IPS-18c (cell line): ENCODE data around the gene N4BP3.
"Not testable (repeated sequence)": the region's sequence is repeated elsewhere in the genome, so short reads cannot be mapped to it uniquely, and the experiment has no call there.

ENCODE experiments used
- H3K4me3 ChIP-seq: 2 replicates; pipeline ENCODE4 v1.7.0; 2013; ENCODE audit warnings: low read depth, mild to moderate bottlenecking, low read length, moderate library complexity; ENCODE audit not compliant: insufficient read depth
- H3K9me3 ChIP-seq: one replicate; pipeline ENCODE4 v1.6.1; 2013; ENCODE audit warnings: mild to moderate bottlenecking, low read length, moderate library complexity; ENCODE audit not compliant: control insufficient read depth, insufficient read depth

The N4BP3 gene

DNA sequence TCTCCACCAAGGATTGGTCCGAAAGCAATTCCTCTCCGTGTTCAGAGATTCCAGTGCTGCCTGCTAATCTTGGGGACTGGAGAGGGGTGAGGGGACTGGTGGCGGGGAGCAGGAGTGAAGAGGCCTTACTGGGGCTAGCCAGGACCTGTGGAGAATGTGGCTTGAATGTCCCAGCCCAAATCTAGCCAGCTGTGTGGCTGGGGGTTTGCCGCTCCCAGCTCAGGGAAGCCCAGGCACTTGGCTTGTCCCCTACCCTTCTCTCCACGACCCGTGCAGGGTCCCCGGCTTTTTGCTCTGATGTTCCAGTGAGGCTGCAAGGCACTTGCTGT lies 2.4 kb downstream of the N4BP3 start:
- H3K4me3 ChIP-seq = peak overlapping the region; percentile 78
- H3K9me3 ChIP-seq = no peaks in the 10 kb centered on the region

DNA sequence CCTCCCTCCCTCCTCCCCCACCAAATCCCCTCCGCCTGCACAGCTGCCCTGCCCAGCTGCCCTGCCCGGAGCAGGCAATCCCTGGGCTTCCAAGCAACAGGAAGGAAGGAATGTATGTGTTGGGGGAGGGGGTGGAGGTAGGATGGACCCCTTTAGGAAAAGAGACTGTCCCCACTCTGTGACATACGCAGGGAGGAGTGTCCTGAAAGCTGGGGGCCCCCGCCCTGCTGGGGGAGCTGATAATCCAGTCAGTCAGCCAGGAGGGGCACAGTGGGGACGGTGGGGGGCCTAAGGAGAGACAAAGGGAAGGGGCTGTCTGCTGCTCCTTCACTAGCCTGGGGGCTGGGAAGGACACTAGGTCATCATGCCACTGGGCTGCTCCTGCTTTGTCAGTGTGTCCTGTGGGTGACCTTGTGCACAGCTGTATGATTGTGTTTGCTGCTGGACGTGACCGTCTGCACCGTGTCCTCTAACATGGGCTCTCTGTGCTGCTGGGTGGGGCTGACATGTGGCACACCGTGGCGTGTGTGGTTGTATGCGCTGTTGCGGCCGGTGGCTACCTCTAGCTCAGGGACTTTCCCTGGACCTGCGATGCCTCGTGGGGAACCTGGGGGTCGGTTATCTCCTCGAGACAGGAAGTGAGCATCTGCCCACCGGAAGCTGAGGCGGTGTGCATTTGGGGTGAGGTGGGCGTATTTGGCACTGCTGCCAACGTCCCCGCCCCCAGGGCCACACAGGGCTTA lies 3.0 kb downstream of the N4BP3 start:
- Histone ChIP-seq H3K9me3 (no peaks in the 10 kb centered on the region), H3K4me3 (peak overlapping the region; percentile 78)

DNA sequence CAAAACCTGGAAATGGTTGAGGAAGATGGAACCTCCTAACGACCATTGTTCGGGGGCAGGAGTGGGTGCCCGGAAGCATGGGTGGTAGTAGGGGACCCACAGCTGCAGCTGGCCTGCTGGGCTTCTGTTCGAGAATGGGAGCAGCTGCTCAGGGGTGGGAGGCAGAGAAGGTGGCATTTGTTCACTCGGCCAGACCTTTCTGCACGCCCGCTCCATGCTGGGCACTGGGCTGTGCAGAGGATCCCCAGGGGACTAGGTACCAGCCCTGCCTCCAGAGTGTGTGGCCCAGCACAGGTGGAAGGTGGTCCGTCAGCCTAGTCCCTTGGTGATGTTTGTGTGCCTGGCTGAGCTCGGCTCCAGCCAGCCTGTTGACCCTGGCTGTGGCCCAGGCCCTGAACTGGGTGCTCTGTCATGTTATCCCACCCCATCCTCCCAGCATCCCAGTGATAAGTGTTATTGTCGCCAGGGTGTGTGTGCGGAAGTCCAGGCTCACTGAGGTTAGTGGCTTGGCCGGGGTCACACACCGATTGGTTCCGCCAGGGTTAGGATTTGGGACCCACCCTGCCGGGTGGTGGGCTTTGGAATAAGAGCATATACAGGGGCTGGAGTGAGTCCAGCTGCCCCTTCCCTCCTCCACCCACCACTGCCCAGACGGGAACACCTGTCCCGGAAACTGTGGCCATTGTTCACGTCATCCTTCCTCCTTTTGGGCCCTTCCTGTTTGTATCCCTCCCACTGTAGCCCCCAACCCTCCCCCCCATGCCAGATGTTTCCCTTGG lies 4.8 kb downstream of the N4BP3 start:
- Histone ChIP-seq H3K9me3 (no peaks in the 10 kb centered on the region), H3K4me3 (no peak overlapping the region)

DNA sequence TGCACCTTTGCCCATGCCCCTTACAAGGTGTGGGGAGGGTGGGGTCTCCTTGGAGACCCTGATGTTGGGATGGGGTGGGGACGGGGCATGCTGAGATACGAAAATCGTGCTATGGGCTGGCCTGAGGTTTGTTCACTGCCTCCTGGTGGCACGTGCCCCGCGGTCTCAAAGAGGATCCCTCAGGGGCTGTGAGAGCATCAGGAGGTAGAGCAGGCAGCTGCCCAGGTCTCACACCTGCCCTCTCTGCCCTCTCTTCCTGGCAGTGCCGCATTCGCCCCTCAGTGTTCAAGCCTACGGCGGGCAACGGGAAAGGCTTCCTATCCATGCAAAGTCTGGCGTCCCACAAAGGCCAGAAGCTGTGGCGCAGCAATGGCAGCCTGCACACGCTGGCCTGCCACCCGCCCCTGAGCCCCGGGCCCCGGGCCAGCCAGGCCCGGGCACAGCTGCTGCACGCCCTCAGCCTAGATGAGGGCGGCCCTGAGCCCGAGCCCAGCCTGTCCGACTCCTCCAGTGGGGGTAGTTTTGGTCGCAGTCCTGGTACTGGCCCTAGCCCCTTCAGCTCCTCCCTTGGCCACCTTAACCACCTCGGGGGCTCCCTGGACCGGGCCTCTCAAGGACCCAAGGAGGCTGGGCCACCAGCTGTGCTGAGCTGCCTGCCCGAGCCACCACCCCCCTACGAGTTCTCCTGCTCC lies 6.7 kb downstream of the N4BP3 start:
- Histone ChIP-seq H3K9me3 (no peaks in the 10 kb centered on the region), H3K4me3 (no peak overlapping the region)

DNA sequence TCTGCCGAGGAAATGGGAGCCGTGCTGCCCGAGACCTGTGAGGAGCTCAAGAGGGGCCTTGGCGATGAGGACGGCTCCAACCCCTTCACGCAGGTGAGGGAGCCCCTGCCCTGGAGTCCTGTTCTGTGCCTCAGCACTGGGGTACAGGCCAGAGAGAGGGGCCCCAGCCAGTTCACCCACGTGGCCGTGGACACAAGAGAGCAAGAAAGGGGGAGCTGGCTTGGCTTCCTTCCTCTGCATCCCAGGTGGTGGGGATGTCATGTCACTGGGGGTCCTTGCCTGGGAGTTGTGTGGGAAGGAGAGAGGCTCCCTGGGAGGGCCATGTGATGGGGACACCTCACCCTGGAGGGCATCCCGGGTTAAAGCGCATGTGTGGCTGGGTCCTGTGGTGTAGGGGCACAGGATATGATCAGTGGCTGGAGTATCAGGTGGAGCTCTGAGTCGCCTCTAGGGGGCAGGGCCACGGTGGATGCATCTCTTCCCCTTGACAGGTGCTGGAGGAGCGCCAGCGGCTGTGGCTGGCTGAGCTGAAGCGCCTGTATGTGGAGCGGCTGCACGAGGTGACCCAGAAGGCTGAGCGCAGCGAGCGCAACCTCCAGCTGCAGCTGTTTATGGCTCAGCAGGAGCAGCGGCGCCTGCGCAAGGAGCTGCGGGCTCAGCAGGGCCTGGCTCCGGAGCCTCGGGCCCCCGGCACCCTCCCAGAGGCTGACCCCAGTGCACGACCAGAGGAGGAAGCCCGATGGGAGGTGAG lies 7.5 kb downstream of the N4BP3 start:
- no peak overlapping the region for H3K4me3 ChIP-seq
- H3K9me3 ChIP-seq = no peaks in the 10 kb centered on the region

DNA sequence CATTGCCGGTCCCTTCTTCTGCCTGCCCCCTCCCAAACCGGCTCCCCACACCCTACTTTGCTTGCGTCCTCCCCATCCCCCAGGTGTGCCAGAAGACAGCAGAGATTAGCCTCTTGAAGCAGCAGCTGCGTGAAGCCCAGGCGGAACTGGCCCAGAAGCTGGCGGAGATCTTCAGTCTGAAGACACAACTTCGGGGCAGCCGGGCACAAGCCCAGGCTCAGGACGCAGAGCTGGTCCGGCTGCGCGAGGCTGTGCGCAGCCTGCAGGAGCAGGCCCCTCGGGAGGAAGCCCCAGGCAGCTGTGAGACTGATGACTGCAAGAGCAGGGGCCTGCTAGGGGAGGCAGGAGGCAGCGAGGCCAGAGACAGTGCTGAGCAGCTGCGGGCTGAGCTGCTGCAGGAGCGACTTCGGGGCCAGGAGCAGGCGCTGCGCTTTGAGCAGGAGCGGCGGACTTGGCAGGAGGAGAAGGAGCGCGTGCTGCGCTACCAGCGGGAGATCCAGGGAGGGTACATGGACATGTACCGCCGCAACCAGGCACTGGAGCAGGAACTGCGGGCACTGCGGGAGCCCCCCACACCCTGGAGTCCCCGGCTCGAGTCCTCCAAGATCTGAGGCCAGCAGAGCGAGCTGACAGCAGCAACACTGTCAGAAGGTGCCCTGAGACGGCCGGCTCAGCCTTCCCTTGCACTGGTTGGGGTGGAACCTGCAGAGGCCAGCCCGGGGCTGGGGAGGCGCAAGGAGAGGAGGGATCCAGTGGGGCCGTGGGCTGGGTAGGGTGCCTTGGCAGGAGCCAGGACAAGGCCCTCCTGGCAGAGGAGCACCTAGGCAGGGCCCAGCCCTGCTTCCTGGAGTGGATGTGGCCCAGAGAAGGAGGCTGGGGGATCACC lies 8.3 kb downstream of the N4BP3 start:
- H3K9me3 ChIP-seq = no peaks in the 10 kb centered on the region
- no peak overlapping the region for H3K4me3 ChIP-seq

DNA sequence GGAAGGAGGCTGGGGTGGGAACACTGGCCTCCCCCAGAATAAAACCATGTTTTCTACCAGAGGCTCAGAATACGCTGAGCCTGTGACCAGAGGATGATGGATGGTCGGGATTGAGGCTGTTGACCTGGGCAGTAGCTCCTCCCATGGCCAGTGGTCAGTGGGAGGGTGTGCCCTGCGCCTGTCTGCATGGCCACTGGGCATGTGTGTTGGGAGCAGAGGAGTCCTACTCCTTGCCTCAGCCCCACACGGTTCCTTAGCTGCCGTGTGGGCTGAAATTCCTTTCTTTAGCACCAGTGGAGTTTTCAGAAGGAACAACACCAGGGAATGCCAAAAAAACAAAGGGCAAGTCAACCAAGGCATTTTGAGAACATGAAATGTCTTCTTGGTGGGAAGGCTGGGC lies 9.0 kb downstream of the N4BP3 start:
- no peaks in the 10 kb centered on the region for H3K9me3 ChIP-seq
- no peak overlapping the region for H3K4me3 ChIP-seq

DNA sequence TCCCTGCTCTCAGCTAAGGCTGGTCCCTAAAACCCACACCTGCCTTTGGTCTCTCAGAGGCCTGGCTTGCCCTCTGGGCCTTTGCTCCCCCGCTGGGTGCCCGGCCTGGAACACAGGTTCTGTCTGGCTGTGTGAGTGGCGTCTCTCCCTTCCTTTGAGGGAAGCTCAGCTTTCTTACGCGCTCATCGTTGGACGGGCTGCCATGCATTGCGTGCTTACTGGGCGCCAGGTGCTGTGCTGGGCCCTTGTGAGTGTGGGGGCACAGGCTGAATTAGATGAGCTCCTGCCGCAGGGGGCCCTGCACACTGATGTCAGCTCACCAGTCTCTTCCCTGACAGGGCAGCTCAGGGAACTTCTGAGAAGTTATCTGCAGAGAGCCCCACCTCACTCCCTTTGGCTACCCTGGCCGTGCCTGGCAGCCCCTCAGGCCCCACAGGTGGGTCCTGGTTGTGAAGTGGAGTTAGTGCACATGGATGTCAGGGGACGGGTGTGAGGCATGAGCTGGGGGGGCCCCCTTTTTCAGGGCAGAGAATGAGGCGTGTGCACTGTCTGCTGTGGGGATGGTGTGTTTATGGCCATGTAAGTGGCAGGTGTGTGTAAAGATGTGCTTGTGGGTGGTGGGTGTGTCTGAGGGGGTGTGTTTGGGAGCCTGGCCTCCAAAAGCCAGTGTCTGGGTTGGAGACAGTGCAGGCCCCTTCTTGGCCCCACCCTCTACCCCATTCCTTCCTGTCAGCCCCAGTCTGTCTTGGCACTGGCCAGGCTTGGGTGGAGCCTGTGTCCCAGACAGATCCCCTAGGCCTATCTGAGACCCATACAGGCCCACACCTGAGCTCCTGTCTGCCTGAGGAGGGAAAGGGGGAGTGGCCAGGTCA lies 10.0 kb downstream of the N4BP3 start:
- no peak overlapping the region for H3K4me3 ChIP-seq
- no peaks in the 10 kb centered on the region for H3K9me3 ChIP-seq

DNA sequence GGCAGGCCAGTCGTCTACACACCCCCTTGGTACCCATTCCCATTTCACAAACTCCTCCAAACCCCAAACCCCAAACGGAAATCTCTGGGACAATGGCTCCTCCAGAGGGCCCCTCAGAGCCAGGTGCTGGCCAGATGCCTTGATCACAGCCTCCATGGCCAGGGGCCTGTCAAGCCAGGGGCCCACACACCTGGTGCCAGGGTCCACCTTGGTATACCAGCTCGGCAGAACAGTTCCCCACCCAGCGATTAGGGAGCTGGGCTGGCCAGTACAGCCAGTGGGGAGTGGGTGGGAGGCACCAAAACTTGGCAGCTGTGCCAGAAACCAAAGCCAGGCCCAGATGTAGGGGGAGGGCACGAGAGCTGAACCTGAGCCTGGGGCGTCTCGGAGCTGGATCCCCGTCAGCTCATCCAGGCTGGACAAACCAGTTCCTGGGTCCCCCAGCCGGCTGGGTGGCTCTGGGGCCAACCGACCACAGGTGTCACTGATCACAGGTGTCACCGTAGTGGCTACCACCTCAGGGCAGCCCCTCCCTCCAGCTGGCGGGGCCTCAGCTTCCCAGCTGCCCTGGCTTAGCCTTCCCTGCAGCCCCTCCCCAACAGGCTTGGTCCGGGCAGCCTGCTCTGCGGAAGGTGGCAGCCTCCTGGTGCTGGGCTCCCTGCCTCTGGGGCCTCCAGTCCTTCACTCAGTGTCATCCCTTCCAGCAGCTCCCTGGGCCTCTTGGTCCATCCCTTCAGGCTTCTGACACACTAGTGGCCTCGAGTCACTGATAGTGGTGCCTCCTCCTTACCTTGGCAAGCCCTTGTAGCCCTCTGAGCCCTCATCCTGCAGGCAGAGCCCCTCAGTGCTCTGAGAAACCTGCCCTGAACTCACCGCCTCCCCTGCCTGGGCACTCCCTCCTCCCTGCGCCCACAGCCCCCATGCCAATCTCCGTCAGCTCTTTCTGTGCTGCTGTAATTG lies 10.9 kb downstream of the N4BP3 start:
- Histone ChIP-seq H3K9me3 (no peaks in the 10 kb centered on the region), H3K4me3 (no peak overlapping the region)

DNA sequence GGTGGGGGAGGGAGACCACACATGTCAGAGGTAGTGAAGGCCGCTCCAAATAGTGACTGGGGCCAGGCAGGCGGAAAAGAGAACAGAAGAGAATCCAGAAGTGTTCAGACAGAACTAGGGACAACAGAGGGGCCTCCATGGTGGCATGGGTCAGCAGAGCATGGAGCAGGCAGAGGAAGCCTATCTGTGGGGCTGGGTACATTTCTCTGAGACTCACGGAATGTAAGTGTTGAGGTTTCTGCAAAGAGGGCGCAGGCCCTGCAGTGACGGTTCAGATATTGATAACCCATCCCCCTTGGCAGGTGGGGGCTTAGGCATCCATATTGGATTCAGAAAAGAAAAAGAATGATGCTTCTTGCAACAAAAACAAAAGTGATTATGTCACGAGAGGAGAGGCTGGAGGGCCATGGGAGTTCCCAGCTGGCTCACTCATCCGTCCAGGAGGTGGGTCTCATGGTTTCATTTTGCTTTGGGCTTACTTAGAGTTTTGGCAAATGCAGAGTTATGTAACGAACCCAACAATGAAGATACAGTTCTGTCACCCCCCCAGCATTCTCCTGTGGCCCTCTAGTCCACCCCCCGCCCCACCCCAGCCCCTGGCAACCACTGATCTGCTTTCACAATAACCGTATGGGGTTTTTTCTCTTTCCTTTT lies 12.0 kb downstream of the N4BP3 start:
- Histone ChIP-seq H3K4me3 (no peak overlapping the region), H3K9me3 (no peaks in the 10 kb centered on the region)

DNA sequence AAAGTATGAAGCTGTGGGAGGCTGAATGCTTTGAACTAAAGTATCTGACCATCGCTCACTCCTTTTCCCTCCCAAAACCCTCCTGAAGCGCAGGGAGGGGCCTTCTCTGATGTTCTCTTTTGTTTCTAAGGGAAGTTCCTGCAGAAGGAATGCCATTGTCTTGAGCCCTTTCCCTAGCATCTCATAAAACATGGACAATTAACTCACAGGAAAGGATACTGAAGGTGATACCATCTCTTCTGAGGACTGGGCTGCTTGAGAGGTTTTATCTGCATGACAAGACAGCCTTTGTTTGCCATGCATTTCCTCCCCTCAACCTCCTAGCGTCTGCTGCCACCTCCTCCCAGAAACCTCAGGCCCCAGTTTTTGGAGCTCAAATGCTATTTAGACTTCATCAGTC lies 13.2 kb downstream of the N4BP3 start:
- no peak overlapping the region for H3K4me3 ChIP-seq
- H3K9me3 ChIP-seq = no peaks in the 10 kb centered on the region

DNA sequence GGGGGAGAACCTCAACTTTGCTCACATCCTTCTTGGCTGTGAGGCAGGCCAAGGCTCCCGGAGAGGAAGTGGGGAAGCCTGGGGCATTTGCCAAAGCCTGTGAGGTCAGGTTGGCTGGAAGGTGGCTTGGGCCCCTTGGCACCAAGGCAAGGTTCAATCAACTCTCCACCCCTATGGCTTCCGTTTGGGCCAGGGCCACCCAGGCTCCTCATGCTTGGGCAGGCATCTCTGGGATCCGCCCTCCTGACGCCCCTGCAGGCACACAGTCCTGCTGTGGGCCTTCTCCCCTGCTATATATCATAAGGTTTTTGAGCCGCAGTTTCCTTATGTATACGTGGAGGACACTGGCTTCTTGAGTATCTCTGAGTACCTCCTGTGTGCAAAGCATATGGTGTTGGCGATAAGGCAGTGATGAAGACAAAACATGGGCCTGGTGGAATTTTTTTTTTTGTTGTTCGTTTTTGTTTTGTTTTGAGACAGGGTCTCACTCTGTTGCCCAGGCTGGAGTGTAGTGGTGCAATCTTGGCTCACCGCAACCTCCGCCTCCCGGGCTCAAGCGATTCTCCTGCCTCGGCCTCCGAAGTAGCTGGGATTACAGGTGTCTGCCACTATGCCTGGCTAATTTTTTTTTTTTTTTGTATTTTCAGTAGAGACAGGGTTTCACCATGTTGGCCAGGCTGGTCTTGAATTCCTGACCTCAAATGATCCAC lies 14.1 kb downstream of the N4BP3 start:
- not testable (repeated sequence) for H3K4me3 ChIP-seq, H3K9me3 ChIP-seq

DNA sequence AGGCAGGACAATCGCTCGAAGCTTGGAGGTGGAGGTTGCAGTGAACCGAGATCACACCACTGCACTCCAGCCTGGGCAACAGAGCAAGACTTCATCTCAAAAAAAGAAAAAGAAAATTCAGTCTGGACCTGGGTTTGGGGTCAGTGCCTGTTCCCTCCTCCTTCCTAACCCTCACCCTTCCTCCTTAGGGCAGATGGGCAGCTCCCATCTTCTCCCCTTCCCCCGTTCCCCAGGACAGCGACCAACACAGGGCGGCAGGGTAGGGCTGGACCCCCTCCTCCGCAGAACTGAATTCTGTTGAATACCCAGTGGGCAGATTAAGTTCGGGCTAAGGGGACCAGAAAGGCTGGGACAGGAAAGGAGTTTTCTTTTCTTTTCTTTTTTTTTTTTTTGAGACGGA lies 16.0 kb downstream of the N4BP3 start:
- Histone ChIP-seq H3K4me3 (no peak overlapping the region), H3K9me3 (no peaks in the 10 kb centered on the region)

DNA sequence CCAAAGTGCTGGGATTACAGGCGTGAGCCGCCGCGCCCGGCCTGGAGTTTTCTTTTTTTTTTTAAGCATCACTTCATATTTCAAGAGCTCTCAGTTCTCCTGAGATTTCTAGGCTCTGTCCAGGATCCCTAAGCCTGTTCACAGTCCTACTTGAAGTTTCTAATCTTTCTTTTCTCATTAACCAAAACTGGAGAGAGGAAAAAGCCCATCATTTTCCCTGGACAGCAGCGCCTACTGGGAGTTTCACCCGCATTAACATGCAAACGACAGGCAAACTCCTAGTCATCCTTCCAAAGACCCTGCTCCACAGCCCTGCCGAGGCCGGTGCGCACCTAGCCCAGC lies 16.9 kb downstream of the N4BP3 start:
- peak overlapping the region; percentile 91 for H3K4me3 ChIP-seq
- not testable (repeated sequence) for H3K9me3 ChIP-seq
